PC-3 (cell line): ENCODE results near the gene TPX2. TPM values are rescaled to one million over a fixed set of nuclear protein-coding genes. Genes with fewer than 3 reads are reported as not detected.

Source experiments
- ATAC-seq: fragments of 200-7000 bp; cut with Tn5 transposase; 2 replicates; pipeline ENCODE4 v1.9.1; 2020; ENCODE audit warnings: mild to moderate bottlenecking, moderate library complexity
- BruUV-seq: library from RNA; stranded (reverse); fragments of 400-500 nt; replicated peaks from 2 replicates; lab custom pipeline; 2021; lab: Mats Ljungman, UMichigan
- CTCF ChIA-PET: fragments of 300-600 bp; sonication (Branson Sonifier 250); formaldehyde crosslinking; loops from one replicate; lab custom pipeline; 2022; ENCODE audit warnings: antibody characterized with exemption; lab: Charles Lee
- POLR2A ChIA-PET: fragments of 300-600 bp; sonication (Branson Sonifier 250); formaldehyde crosslinking; loops from one replicate; lab custom pipeline; 2022; ENCODE audit warnings: antibody characterized with exemption; ENCODE audit not compliant: unreplicated experiment; lab: Charles Lee
- DNase-seq: peaks from one replicate; pipeline ENCODE4 v3.0.0-alpha.2; 2015
- H2AFZ ChIP-seq: fragments of 300-600 bp; sonication (generic); 2 replicates; pipeline ENCODE4 v1.6.0; 2016; ENCODE audit warnings: antibody characterized with exemption, low read length
- H3F3A ChIP-seq: fragments of 300-600 bp; sonication (generic); one replicate; pipeline ENCODE4 v1.6.0; 2017; ENCODE audit warnings: antibody characterized with exemption, low read length, control low read depth, mild to moderate bottlenecking; ENCODE audit not compliant: unreplicated experiment
- H3K27ac ChIP-seq: fragments of 300-600 bp; sonication (generic); 2 replicates; pipeline ENCODE4 v1.5.1; 2016; ENCODE audit warnings: mild to moderate bottlenecking, low read length
- H3K27me3 ChIP-seq: fragments of 300-600 bp; sonication (generic); 2 replicates; pipeline ENCODE4 v1.6.1; 2016; ENCODE audit warnings: low read length, mixed read lengths
- H3K36me3 ChIP-seq: fragments of 300-600 bp; sonication (generic); 2 replicates; pipeline ENCODE4 v1.6.1; 2016; ENCODE audit warnings: low read depth, mixed run types, low read length, mixed read lengths
- H3K4me1 ChIP-seq: fragments of 300-600 bp; sonication (generic); 2 replicates; pipeline ENCODE4 v1.5.1; 2016; ENCODE audit warnings: low read length; ENCODE audit not compliant: insufficient read depth
- H3K4me2 ChIP-seq: fragments of 300-600 bp; sonication (generic); 2 replicates; pipeline ENCODE4 v1.6.0; 2016; ENCODE audit warnings: low read length
- H3K4me3 ChIP-seq: fragments of 300-600 bp; sonication (generic); 2 replicates; pipeline ENCODE4 v1.5.1; 2016; ENCODE audit warnings: mild to moderate bottlenecking, low read length, mixed read lengths
- H3K79me2 ChIP-seq: fragments of 300-600 bp; sonication (generic); 2 replicates; pipeline ENCODE4 v1.6.1; 2017; ENCODE audit warnings: low read length, mixed read lengths
- H3K9ac ChIP-seq: fragments of 300-600 bp; sonication (generic); 2 replicates; pipeline ENCODE4 v1.6.0; 2016; ENCODE audit warnings: mild to moderate bottlenecking, low read length
- H3K9me2 ChIP-seq: fragments of 300-600 bp; sonication (generic); replicated peaks from 2 replicates; pipeline ENCODE4 v1.6.1; 2016; ENCODE audit warnings: mixed run types, low read length, mixed read lengths
- H3K9me3 ChIP-seq: fragments of 300-600 bp; sonication (generic); 2 replicates; pipeline ENCODE4 v1.6.1; 2016; ENCODE audit warnings: low read length, mixed read lengths
- H4K20me1 ChIP-seq: fragments of 300-600 bp; sonication (generic); 2 replicates; pipeline ENCODE4 v1.6.1; 2016; ENCODE audit warnings: low read length, mixed read lengths
- EZH2 ChIP-seq: fragments of 300-600 bp; sonication (generic); IDR thresholded peaks from one replicate; pipeline ENCODE4 v1.6.1; 2017; ENCODE audit warnings: antibody characterized with exemption, mild to moderate bottlenecking, low read length; ENCODE audit not compliant: unreplicated experiment
- EZH2phosphoT487 ChIP-seq: fragments of 300-600 bp; sonication (generic); IDR thresholded peaks from 2 replicates; pipeline ENCODE4 v1.6.1; 2018; ENCODE audit warnings: mild to moderate bottlenecking, antibody characterized with exemption, low read length, borderline replicate concordance
- intact Hi-C: fragments of 100-400 bp; cut with micrococcal nuclease; formaldehyde crosslinking; loops from 2 replicates; pipeline ENCODE4 v1.9.0; 2023
- total RNA-seq: library from RNA; depleted of rRNA; stranded (reverse); fragments of >200 nt; gene quantifications from 2 replicates; pipeline ENCODE4 v1.2.3, GENCODE V29; 2014
- TF ChIP-seq, protein P1 (sequence below): fragments of 300-600 bp; sonication (generic); conservative IDR thresholded peaks from 2 replicates; pipeline ENCODE4 v1.5.1; 2017; ENCODE audit warnings: antibody characterized with exemption, low read depth, mild to moderate bottlenecking, low read length

Gene TPX2
- total RNA-seq, 1 experiment from 2014 or later = 128 TPM

DNA sequence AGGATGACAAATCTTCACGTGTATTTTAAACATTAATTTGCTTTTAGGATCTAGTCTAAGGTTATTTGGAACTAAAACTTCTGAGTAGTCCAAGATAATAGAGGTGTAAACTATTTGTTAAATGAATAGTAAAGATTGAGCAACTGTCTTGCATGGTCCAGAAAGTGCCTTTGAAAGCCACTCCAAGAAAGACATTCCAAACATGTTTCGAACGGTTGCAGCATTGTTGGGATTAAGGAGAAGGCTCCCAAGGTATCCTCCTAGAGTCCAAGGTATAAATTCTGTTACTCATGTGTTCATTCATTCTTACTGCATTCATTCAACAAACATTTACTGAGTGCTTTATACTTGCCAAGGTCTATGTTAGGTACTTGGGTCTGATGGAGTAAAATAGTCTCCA lies 51.3 kb downstream of the TPX2 start:
- Histone ChIP-seq H3K27me3 (no peaks in the 10 kb centered on the region), H3K9ac (no peak overlapping the region), H3F3A (peaks cover 8% of the 10 kb centered on the region), H3K27ac (no peak overlapping the region), H3K9me2 (no peaks in the 10 kb centered on the region), H3K9me3 (no peaks in the 10 kb centered on the region), H2AFZ (no peak overlapping the region), H3K4me2 (no peak overlapping the region), H3K4me1 (no peaks in the 10 kb centered on the region), H4K20me1 (peaks cover 17% of the 10 kb centered on the region), H3K79me2 (peaks cover 8% of the 10 kb centered on the region; the same call in 1 of the 2 replicates), H3K4me3 (no peak overlapping the region), H3K36me3 (peaks cover 80% of the 10 kb centered on the region)
- TF ChIP-seq EZH2phosphoT487 (no peak), EZH2 (no peak)
- TF ChIP-seq, protein P1, sequence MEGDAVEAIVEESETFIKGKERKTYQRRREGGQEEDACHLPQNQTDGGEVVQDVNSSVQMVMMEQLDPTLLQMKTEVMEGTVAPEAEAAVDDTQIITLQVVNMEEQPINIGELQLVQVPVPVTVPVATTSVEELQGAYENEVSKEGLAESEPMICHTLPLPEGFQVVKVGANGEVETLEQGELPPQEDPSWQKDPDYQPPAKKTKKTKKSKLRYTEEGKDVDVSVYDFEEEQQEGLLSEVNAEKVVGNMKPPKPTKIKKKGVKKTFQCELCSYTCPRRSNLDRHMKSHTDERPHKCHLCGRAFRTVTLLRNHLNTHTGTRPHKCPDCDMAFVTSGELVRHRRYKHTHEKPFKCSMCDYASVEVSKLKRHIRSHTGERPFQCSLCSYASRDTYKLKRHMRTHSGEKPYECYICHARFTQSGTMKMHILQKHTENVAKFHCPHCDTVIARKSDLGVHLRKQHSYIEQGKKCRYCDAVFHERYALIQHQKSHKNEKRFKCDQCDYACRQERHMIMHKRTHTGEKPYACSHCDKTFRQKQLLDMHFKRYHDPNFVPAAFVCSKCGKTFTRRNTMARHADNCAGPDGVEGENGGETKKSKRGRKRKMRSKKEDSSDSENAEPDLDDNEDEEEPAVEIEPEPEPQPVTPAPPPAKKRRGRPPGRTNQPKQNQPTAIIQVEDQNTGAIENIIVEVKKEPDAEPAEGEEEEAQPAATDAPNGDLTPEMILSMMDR = no peak
- no peak for DNase-seq
- CTCF ChIA-PET = no interaction called here
- POLR2A ChIA-PET = no interaction called here
- no peak for ATAC-seq
- intact Hi-C loops = no loop called here
- BruUV-seq = no TSS peak

DNA sequence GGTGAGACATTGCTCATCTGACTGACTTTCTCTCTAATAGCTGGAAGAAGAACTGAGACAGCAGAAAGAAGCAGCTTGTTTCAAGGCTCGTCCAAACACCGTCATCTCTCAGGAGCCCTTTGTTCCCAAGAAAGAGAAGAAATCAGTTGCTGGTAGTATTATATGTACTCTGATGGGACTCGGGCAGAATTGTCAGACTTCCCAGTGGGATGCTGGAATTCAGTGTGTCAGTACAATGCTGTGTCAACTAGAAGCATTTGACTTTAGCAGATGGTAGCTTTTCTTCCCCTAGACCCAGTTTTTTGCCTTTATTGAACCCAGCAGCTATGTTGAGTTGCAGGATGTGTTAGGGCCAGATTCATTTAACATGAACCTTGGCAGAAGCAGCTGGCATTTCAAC lies 58.3 kb downstream of the TPX2 start:
- Histone ChIP-seq H3K9me2 (no peaks in the 10 kb centered on the region), H3K4me3 (no peak overlapping the region), H3K4me2 (no peak overlapping the region), H3K36me3 (peaks cover 80% of the 10 kb centered on the region), H4K20me1 (no peaks in the 10 kb centered on the region), H2AFZ (no peak overlapping the region), H3K9ac (no peak overlapping the region), H3K27ac (no peak overlapping the region), H3F3A (peaks cover 8% of the 10 kb centered on the region), H3K4me1 (no peaks in the 10 kb centered on the region), H3K9me3 (no peaks in the 10 kb centered on the region), H3K79me2 (no peaks in the 10 kb centered on the region), H3K27me3 (no peaks in the 10 kb centered on the region)
- ATAC-seq (no peak), DNase-seq (no peak)
- no TSS peak for BruUV-seq
- ChIA-PET POLR2A (no interaction called here), CTCF (no interaction called here)
- intact Hi-C loops = no loop called here
- TF ChIP-seq EZH2 (no peak), EZH2phosphoT487 (no peak)

DNA sequence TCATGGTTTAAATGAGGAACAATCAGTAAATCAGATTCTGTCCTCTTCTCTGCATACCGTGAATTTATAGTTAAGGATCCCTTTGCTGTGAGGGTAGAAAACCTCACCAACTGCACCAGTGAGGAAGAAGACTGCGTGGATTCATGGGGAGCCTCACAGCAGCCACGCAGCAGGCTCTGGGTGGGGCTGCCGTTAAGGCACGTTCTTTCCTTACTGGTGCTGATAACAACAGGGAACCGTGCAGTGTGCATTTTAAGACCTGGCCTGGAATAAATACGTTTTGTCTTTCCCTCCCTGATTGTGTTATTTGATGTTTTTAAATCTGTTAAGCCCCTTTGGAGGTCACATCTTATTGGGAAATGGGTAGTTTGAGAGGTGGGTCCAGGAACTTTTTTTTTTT lies 62.4 kb downstream of the TPX2 start:
- H3K9me2 ChIP-seq = no peaks in the 10 kb centered on the region
- H4K20me1 ChIP-seq = no peaks in the 10 kb centered on the region
- H3K4me1 ChIP-seq = no peaks in the 10 kb centered on the region
- CTCF ChIA-PET = no interaction called here
- intact Hi-C loops = no loop called here
- TF ChIP-seq, protein P1 = no peak
- TF ChIP-seq EZH2 = no peak
- TF ChIP-seq EZH2phosphoT487 = no peak
- no peaks in the 10 kb centered on the region for H3K27me3 ChIP-seq
- H2AFZ ChIP-seq = no peak overlapping the region
- H3K9ac ChIP-seq = no peak overlapping the region
- H3K79me2 ChIP-seq = no peaks in the 10 kb centered on the region
- H3K36me3 ChIP-seq = peaks cover 74% of the 10 kb centered on the region
- no peak for ATAC-seq
- no peaks in the 10 kb centered on the region for H3F3A ChIP-seq
- POLR2A ChIA-PET = no interaction called here
- BruUV-seq = no TSS peak
- H3K4me2 ChIP-seq = no peak overlapping the region
- no peak overlapping the region for H3K4me3 ChIP-seq
- no peaks in the 10 kb centered on the region for H3K9me3 ChIP-seq
- no peak for DNase-seq
- H3K27ac ChIP-seq = no peak overlapping the region
